NCI-H345 treated with DMSO at 0.1 percent for 48 hours (cell line): Measurements from ENCODE around the gene HOXA4.

Source experiments
- DNase-seq: peaks from one replicate; lab custom pipeline; 2025; ENCODE audit not compliant: unreplicated experiment; lab: John Stamatoyannopoulos, UW

HOXA4 gene

GRCh38 chr7:27158436-27159265, 28.1 kb upstream of the HOXA4 start:
- DNase-seq: no peak

GRCh38 chr7:27157702-27158431, 27.3 kb upstream of the HOXA4 start:
- no peak for DNase-seq

GRCh38 chr7:27156916-27157701, 26.6 kb upstream of the HOXA4 start:
- no peak for DNase-seq

- no peak for DNase-seq
Measured at GRCh38 chr7:27156508-27156898, 25.9 kb upstream of the HOXA4 start, which contains the start of gene HOXA7. HOXA7 (minus strand) TSS chr7:27156675; CDS start chr7:27156545, 130 bp downstream.

- DNase-seq: no peak
Measured at GRCh38 chr7:27155816-27156507, 25.4 kb upstream of the HOXA4 start.

GRCh38 chr7:27154901-27155815, 24.6 kb upstream of the HOXA4 start:
- DNase-seq: no peak

GRCh38 chr7:27154369-27154768, 23.8 kb upstream of the HOXA4 start:
- no peak for DNase-seq

GRCh38 chr7:27153526-27153925, 23.0 kb upstream of the HOXA4 start:
- DNase-seq: no peak

- DNase-seq: no peak
Measured at GRCh38 chr7:27152816-27153442, 22.4 kb upstream of the HOXA4 start.

- no peak for DNase-seq
Measured at GRCh38 chr7:27151931-27152815, 21.6 kb upstream of the HOXA4 start, which contains the start of gene HOXA3. HOXA3 (minus strand) TSS chr7:27152583; CDS start chr7:27110640, 41,943 bp downstream.

- peak; percentile 61 for DNase-seq
Measured at GRCh38 chr7:27151341-27151930, 20.9 kb upstream of the HOXA4 start.

- peak; percentile 84 for DNase-seq
Measured at GRCh38 chr7:27150568-27151340, 20.2 kb upstream of the HOXA4 start.

GRCh38 chr7:27149842-27150567, 19.4 kb upstream of the HOXA4 start:
- peak; percentile 40 for DNase-seq

- no peak for DNase-seq
Measured at GRCh38 chr7:27148756-27149641, 18.4 kb upstream of the HOXA4 start.

- DNase-seq: no peak
Measured at GRCh38 chr7:27148031-27148755, 17.6 kb upstream of the HOXA4 start.
